Lung (tissue), 12 donors: ENCODE measurements around the gene NSUN7. TPM values are rescaled to one million over a fixed set of nuclear protein-coding genes. Genes with fewer than 3 reads are reported as not detected.
A peak's percentile ranks its signal among the peaks of the same experiment; 100 is the strongest.
"Not testable (repeated sequence)": the region's sequence is repeated elsewhere in the genome, so short reads cannot be mapped to it uniquely, and the experiment has no call there.

Experiments
- ATAC-seq: fragments of 200-7000 bp; cut with Tn5 transposase; one replicate; pipeline ENCODE4 v1.9.1; 2020; ENCODE audit warnings: moderate number of reproducible peaks; ENCODE audit not compliant: insufficient read depth, low FRiP score
- DNase-seq, 3 donors: peaks; one replicate each; pipeline ENCODE4 v3.0.0-alpha.2; 2013 to 2017
- H3K27ac ChIP-seq, 2 donors: one replicate each; pipeline ENCODE4 v1.5.1; 2013; ENCODE audit warnings: mild to moderate bottlenecking in 2 of 2, moderate library complexity in 2 of 2, control low read depth in 1 of 2, inconsistent platforms in 1 of 2, low read depth in 1 of 2, low read length in 1 of 2
- H3K27me3 ChIP-seq, 3 donors: one replicate each; pipeline ENCODE4 v1.5.1; 2013; ENCODE audit warnings: low read length in 2 of 3; ENCODE audit not compliant: control insufficient read depth in 3 of 3, insufficient read depth in 3 of 3
- H3K36me3 ChIP-seq, 4 donors: one replicate each; pipeline ENCODE4 v1.5.1; 2013; ENCODE audit warnings: low read length in 4 of 4, mild to moderate bottlenecking in 1 of 4, moderate library complexity in 1 of 4; ENCODE audit not compliant: control insufficient read depth in 4 of 4, insufficient read depth in 4 of 4
- H3K4me1 ChIP-seq, 5 donors: one replicate each; pipeline ENCODE4 v1.5.1; 2013; ENCODE audit warnings: low read length in 5 of 5, mild to moderate bottlenecking in 2 of 5, moderate library complexity in 1 of 5; ENCODE audit not compliant: control insufficient read depth in 5 of 5, insufficient read depth in 5 of 5
- H3K4me3 ChIP-seq: one replicate; pipeline ENCODE4 v1.5.1; 2013; ENCODE audit warnings: mild to moderate bottlenecking, control low read depth, moderate library complexity
- H3K9ac ChIP-seq, 2 donors: one replicate each; pipeline ENCODE4 v1.5.1; 2013; ENCODE audit warnings: low read length in 2 of 2, control low read depth in 1 of 2; ENCODE audit not compliant: insufficient read depth in 1 of 2
- H3K9me3 ChIP-seq, 4 donors: one replicate each; pipeline ENCODE4 v1.5.1; 2013; ENCODE audit warnings: low read length in 3 of 4, mild to moderate bottlenecking in 1 of 4, moderate library complexity in 1 of 4; ENCODE audit not compliant: control insufficient read depth in 4 of 4, insufficient read depth in 3 of 4
- CTCF ChIP-seq: IDR thresholded peaks from 2 replicates; pipeline ENCODE4 v1.5.1; 2012; ENCODE audit warnings: mild to moderate bottlenecking; ENCODE audit errors: control extremely low read depth, extremely low read depth
- WGBS, 2 donors: extraction: QIAGEN DNeasy Blood & Tissue Kit; methylation state at CpG; one replicate each; pipeline ENCODE4 v1.1.7; 2013; 5-methylcytosine and 5-hydroxymethylcytosine counted together
- polyA plus RNA-seq, 2 donors: library from polyadenylated mRNA; stranded (reverse); fragments of 200-250 nt; gene quantifications; one replicate each; pipeline ENCODE4 v1.2.1, GENCODE V29; 2013
- total RNA-seq, 2 donors: library from RNA; depleted of rRNA in 1 of 2; stranded (reverse); fragments of >200 nt in 1 of 2; gene quantifications; one replicate each; pipeline ENCODE4 v1.2.1, GENCODE V29; 2014 to 2021
- donor health status: control.
- donor health status: control.
- donor health status: Bipolar disorder and iron deficiency.
- donor health status: healthy.
- donor health status: DM: yes; HTN: yes; CAD: no.

Gene NSUN7
- total and polyA plus RNA-seq, 4 donors = 6.5 to 20.5 (median 11.2) TPM

GRCh38 chr4:40812386-40812785 is 62.6 kb downstream of the NSUN7 start:
- H3K9ac ChIP-seq = no peak overlapping the region
- H3K4me3 ChIP-seq = no peak overlapping the region
- H3K9me3 ChIP-seq = peaks cover 0 to 1% (median 0%) of the 10 kb centered on the region in 4 donors
- DNase-seq (no peak), ATAC-seq (no peak)
- 36 to 61% methylated on average over 8 of the region's 8 CpGs for WGBS, 2 donors
- peaks cover 9 to 18% (median 15%) of the 10 kb centered on the region in 4 donors for H3K36me3 ChIP-seq
- peak overlapping the region in 1 of 2 donors; percentile 57 for H3K27ac ChIP-seq
- no peaks in the 10 kb centered on the region for H3K27me3 ChIP-seq
- TF ChIP-seq CTCF = no peak
- H3K4me1 ChIP-seq = peaks cover 0 to 3% (median 0%) of the 10 kb centered on the region in 5 donors

- DNase-seq (no peak), ATAC-seq (no peak)
- Histone ChIP-seq H3K27ac (no peak overlapping the region), H3K27me3 (no peaks in the 10 kb centered on the region), H3K4me3 (no peak overlapping the region), H3K36me3 (peaks cover 9 to 18% (median 15%) of the 10 kb centered on the region in 4 donors), H3K9me3 (peaks cover 0 to 1% (median 0%) of the 10 kb centered on the region in 4 donors), H3K4me1 (peaks cover 0 to 3% (median 0%) of the 10 kb centered on the region in 5 donors), H3K9ac (no peak overlapping the region)
- TF ChIP-seq CTCF = no peak
- WGBS, 2 donors = 79 to 85% methylated on average over 2 of the region's 2 CpGs
Measured at GRCh38 chr4:40812856-40813255, 63.1 kb downstream of the NSUN7 start.

GRCh38 chr4:40817157-40817556 is 67.4 kb downstream of the NSUN7 start:
- DNase-seq, H3K9ac ChIP-seq, H3K27me3 ChIP-seq, H3K4me1 ChIP-seq, H3K27ac ChIP-seq, H3K9me3 ChIP-seq, ATAC-seq, H3K4me3 ChIP-seq: not testable (repeated sequence)
- H3K36me3 ChIP-seq = peaks cover 16 to 24% (median 18%) of the 10 kb centered on the region in 4 donors
- WGBS, 2 donors = 93 to 97% methylated on average over 6 of the region's 6 CpGs

GRCh38 chr4:40820101-40820500 is 70.3 kb downstream of the NSUN7 start:
- Histone ChIP-seq H3K9ac (no peak overlapping the region), H3K36me3 (peaks cover 11 to 32% (median 20%) of the 10 kb centered on the region in 4 donors), H3K4me3 (no peak overlapping the region), H3K4me1 (no peaks in the 10 kb centered on the region), H3K27me3 (no peaks in the 10 kb centered on the region), H3K27ac (no peak overlapping the region), H3K9me3 (no peaks in the 10 kb centered on the region)
- 96 to 98% methylated on average over 11 of the region's 11 CpGs for WGBS, 2 donors
- ATAC-seq (no peak), DNase-seq (no peak)
- no peak for TF ChIP-seq CTCF
